AG08395 (cell line): Measurements from ENCODE around the gene FREM3.

Experiments
- DNase-seq: peaks from one replicate; pipeline ENCODE4 v3.0.0; 2012; ENCODE audit warnings: mixed read lengths, low spot score

The FREM3 gene

DNA sequence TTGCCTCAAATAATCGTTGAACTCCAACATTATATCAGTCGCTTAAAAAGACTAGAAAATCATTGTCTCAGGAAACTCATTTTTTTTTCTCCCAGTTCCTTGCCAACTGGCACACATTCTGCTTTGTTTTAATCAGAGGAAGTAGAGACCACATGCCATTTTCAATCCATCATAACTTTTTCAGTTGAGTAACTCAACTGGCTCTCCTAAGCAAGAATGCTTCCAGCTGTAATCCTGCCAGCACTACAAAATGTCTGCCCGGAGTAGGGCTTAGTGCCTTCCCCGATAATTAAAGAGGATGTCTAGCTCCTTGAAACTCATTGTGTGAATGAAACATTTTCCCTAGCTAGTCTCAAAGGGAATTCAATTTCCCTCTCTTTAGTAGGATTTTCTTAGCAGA lies 33.0 kb downstream of the FREM3 start:
- DNase-seq = peak; percentile 43

GRCh38 chr4:143658336-143658735 lies 42.1 kb downstream of the FREM3 start:
- no peak for DNase-seq

- DNase-seq = no peak
These were observed 45.9 kb downstream of the FREM3 start for GRCh38 chr4:143654571-143654970.

DNA sequence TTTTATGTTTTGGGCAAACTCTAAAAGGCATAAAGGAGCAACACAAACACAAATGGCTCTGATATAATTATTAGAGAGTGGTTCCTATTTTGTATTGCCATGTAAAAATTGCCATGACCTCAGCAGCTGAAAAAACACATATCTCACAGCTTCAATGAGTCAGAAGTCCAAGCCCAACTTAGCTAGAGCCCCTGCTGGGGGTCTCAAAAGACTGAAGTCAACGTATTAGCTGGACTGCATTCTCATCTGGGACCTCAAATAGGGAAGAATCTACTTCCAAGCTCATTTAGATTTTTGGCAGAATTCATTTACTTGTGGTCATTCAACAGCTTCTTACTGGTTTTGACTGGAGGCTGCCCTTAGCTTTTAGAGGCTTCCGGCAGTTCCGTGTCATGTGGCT lies 47.4 kb downstream of the FREM3 start:
- no peak for DNase-seq

- no peak for DNase-seq
These were observed 57.1 kb downstream of the FREM3 start for GRCh38 chr4:143643399-143643798.

DNA sequence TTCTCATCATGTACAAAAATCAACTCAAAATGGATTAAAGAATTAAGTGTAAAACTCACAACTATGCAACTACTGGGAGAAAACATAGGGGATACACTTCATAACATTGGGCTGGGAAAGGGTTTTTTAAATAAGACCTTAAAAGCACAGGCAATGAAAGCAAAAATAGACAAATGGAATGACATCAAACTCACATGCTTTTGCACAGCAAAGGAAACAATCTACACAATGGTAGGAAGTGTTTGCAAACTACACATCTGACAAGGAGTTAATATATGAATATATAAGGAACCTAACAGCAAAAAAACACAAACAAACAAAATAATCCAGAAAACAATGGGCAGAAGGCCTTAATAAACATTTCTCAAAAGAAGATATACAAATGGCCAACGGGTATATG lies 57.9 kb downstream of the FREM3 start:
- no peak for DNase-seq

DNA sequence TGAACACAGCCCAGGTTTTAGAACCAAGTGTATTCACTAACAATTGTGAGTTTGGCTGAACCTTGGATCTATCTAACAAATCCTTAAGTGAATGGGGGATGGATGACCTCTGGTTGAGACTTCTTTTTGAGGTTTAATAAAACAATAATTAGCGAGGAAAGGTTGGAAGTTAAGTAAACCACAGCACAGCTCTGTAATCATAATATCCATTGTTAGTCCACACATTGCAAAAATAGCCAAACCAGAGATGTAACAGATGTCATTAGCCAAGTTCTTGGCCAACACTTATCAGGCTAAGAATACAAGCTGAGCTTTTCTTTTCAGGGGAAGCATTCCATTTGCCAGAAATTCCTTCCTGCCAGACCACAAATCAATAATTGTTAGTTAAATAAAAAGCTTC lies 59.1 kb downstream of the FREM3 start:
- DNase-seq = no peak

DNA sequence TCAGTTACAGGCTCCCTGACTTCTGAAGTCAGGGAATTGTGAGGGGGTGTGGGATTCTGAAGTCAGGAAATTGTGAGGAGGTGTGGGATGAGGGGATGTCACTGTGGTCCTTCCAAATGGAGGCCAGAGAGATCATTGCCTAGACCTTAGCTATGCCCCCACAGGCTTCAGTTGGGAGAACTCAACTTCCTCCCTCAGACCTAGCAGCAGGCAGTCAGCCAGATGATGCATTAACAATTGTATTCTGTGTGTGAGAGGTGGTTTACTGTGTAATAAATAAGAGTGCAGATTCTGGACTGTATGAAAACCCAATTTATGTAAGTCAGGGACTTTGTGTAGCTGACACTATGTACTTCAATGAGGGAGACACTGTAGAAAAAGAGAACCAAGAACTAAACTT lies 65.7 kb downstream of the FREM3 start:
- no peak for DNase-seq

DNA sequence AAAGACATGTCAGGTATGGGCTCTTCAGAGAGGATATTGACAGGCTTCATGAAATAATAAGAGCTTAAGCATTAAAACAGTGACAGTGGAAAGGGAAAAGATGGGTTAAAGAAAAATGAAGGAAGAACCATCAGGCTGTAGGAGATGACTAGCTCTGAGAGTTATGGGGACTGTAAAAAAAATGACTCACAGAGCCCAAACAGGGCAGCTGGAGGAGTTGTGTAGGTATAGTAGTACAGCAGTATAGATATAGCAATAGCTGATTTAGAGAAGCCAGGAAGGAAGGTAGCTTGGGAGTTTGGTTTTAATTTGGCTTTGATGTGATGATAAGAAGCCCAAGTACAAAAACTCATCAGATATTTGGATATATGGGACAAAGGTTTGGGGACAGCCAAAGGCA lies 66.6 kb downstream of the FREM3 start:
- no peak for DNase-seq

- peak; percentile 32 for DNase-seq
These were observed 74.2 kb downstream of the FREM3 start for GRCh38 chr4:143626134-143626911.

DNA sequence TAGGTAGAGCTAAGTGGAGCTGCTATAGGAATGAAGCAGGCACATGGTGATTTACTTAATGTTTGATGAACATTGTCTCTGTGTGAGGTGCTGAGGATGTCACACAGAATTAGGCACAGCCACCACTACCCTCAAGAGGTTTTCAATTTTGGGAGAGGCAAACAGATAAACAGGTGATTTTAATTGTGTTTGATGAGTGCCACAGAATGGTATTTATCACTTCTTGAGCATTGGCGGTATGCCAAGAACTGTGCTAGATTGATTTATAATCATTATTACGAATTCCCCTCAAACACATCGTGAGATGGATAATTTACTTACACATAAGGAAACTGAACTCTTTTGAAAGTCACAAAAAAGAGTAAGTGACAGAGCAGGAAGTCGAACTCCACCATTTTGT lies 74.8 kb downstream of the FREM3 start:
- DNase-seq = no peak

- no peak for DNase-seq
These were observed 76.6 kb downstream of the FREM3 start for GRCh38 chr4:143623896-143624295.

GRCh38 chr4:143618811-143619210 lies 81.7 kb downstream of the FREM3 start:
- no peak for DNase-seq

- DNase-seq = no peak
These were observed 82.3 kb downstream of the FREM3 start for GRCh38 chr4:143617994-143618679.

GRCh38 chr4:143616771-143617170 lies 83.7 kb downstream of the FREM3 start:
- no peak for DNase-seq

DNA sequence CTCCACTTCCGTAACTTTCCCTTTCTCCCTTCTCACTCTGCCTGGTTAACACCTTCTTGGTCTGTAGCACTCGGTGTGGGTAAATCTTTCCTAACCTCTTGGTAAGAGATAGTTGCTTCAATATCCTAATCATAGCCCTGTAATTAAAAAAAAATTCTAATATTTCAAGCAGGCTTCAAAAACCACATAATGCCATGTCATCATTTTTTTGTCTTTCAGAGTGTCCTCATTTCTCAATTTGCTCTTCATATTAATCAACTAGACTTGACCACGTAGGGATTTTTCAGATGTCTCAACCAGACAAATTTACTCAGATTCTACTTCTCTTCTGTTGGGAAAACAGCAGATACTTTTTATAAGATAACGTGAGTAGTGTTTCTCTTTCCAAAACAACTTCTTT lies 91.0 kb downstream of the FREM3 start:
- DNase-seq = no peak

- no peak for DNase-seq
These were observed 94.0 kb downstream of the FREM3 start for GRCh38 chr4:143606480-143606879.

DNA sequence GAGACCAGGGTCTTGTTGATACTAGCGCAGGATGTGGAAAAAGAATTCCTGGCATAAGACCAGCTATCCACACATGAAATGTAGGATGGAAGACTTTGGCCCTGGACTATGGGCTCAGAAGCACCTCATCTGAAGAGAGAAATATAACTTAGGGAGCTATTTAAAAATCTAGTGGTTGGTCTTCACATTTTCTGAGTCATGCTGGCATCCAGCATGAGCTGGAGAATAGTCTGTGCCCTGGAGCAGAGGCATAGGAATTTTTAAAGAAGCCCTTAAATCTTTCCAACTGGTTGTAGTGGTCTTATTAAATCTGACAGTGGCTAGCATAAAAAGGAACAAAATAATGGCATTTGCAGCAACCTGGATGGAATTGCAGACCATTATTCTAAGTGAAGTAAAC lies 100.6 kb downstream of the FREM3 start:
- DNase-seq = peak; percentile 10

- DNase-seq = no peak
These were observed 101.7 kb downstream of the FREM3 start for GRCh38 chr4:143598816-143599215.

GRCh38 chr4:143597276-143597675 lies 103.2 kb downstream of the FREM3 start:
- DNase-seq = no peak

- DNase-seq = peak; percentile 9
These were observed 112.8 kb downstream of the FREM3 start for GRCh38 chr4:143587703-143588102.

DNA sequence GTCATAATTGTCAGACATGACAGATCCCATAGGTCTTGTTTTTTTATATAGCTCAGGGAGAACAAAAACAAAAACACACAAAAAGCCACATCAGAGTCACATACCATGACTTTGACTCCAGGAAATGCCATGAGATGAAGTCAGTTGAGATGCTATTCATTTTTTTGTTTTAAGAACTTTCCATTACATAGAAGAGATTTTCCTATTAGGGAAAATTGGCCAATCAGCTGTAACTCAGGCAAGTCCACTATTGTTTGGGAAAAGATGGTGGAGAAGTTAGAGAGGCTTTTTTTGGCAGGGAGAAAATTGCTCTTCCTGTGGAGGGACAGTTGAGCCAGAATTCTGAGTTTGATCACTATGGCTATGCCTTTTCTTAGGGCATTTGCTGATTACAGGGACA lies 114.4 kb downstream of the FREM3 start:
- DNase-seq = peak; percentile 24

- DNase-seq = no peak
These were observed 114.9 kb downstream of the FREM3 start for GRCh38 chr4:143585548-143585947.
